ENCODE measurements around the gene HOXC10.
A peak's percentile ranks its signal among the peaks of the same experiment; 100 is the strongest.

The HOXC10 gene

DNA sequence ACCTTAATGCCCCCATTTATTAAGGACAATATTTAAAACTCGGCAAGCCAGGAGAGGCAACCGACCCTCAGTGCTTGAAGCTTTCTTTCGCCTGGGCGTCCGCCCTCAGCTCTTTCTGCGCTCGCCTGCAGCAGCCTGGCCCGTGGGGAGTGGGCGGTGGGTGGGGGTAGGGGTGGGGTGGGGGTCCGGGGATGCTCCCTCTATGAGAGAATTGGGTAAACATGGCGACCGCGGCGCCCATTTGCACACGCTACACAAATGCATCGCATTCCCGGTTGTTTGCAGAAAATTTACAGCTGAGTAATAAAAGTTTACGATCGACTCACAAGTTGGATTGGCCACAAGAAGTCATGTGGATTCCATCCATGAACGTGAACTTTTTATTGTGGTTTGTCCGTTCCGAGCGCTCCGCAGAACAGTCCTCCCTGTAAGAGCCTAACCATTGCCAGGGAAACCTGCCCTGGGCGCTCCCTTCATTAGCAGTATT, 31.6 kb downstream of the HOXC10 start:
- no peak for DNase-seq (ENCODE audit: low read depth)

DNA sequence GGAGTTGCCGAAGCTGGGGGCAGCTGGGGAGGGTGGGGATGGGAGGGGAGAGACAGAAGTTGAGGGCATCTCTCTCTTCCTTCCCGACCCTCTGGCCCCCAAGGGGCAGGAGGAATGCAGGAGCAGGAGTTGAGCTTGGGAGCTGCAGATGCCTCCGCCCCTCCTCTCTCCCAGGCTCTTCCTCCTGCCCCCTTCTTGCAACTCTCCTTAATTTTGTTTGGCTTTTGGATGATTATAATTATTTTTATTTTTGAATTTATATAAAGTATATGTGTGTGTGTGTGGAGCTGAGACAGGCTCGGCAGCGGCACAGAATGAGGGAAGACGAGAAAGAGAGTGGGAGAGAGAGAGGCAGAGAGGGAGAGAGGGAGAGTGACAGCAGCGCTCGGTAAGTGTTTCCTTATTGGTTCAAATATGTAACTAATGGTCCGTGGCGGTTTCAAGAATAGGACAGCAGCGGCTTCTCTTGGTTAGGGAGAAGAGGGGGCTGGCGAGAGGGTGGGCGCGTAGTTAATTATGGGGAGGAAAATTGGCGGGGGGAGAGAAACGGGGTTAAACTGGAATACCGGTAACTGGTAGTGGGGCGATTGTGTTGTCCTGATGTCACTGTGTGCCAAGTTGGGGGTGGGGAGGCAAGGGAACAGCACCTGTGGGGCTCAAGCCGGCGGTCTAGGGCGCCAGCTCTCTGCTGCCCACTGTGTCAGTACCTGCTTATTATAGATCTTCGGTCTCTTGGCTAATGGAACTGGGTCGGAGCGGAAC, 32.3 kb downstream of the HOXC10 start:
- DNase-seq (ENCODE audit: low read depth), result no peak

DNA sequence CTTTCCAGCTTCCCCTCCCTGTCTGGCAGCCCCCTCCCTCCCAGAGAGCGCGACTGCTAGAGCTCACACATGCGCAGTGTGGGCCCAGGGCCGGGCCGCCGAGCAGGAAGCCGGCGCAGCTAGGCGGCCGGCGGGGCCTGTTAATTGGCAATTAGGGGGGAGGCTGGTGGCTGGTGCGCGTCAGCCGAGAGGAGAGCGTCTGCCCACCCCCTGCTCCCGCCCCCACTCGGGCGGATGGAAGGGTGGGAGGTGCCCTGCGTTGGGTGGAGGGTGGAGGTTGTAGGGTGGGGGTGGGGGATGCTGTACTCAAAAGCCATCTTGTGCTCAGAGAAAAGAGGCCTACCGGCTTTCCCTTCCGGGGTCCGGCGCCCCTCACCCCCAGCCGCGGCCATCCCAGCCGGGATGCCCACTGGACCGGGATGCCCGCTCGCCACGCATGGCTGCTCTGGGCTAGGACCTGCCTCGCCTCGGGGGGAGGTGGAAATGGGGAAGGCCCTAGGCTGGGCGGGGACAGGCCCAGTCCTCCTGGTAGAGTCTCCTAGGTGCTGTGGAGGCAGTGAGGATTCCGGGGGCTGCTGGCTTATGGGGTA, 33.0 kb downstream of the HOXC10 start:
- peak; percentile 49 for DNase-seq (ENCODE audit: low read depth)

DNA sequence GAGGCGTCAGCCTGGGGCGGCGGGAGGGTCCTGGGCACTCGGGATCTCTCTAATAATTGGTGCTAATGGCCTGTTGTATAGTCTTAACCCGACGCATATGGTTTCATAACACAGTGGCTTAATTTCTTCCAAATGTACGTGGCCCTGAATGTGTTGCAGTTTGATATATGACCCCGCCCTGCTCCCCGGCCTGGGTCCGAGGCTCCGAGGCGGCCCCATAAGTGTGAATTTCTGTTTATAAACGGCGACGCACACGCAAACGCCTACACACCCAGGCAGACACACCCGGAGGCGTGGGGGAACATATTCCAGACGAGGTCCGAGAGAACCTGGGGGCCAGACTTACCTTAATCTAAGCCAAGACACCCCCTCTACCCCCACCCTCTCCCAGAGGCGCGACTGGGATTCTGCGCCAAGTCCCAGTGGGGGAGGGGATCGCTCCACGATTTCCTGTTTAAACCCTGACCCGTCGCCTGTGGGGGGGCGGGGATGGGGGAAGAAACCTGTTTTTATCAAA, 33.6 kb downstream of the HOXC10 start:
- DNase-seq (ENCODE audit: low read depth), result no peak

DNA sequence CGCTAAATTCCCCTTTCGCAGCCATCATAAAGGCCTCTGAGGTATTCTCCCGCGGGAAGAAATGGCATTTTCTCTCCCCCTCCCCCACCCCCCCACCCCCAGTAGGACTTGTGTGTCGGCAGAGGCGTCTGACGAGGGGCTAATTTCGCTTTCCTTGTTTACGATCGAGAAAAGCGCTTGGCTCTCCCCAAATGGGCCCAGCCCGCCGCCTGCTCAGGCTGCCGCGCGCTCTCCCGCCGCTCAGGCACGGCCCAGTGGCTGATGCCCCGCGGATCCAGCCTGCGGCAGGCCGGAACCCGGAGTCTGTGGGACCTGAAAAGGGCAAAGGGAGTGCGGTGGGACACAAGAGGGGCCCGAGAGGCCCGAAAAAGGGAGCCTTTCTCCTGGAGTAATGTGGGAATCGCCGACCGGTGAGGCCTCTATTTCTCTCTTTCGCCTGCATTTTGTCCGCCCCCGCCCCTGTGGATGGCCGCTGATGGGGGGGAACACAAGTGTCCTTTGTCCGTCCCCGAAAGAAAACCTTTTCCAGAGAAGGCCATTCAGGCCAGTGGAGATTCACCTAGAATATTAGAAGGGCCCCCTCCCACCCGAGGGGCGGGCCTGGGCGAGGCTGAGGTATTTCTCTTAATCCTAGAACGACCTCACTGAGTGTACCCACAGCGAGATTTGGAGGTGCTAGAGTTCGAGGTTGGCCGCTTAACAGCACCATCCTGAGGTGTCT, 34.3 kb downstream of the HOXC10 start:
- no peak for DNase-seq (ENCODE audit: low read depth)

DNA sequence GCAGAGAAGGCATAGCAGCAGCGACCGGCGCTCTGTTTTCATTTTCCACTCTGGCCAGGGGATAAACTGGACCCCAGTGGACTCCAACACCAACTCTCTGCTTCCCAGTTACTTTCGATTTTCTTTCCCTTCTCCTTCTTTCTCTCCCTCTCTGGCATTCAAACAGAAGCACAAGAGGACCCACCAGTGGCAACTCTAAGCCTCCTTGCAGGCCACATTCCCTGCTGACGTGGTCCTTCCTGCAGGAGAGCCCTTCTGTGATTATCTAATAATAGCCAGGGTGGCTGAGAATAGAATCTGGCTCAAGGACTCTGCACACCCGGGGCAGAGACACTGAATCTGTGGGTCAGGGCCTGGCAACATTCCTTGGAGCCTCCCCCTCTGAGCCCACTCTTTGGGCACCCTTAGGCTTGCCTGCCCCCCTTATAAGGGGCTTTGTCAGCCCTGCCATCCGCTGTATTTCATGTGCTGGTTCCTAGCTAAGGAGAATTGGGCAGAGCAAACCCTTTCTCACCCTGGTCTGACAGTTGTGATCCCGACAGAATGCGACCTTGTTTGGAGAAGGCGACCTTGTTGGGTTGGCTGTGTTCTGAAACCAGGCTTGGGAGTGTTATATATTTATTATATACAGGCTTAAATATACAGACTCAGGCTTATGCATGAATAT, 35.1 kb downstream of the HOXC10 start:
- DNase-seq (ENCODE audit: low read depth), result no peak

DNA sequence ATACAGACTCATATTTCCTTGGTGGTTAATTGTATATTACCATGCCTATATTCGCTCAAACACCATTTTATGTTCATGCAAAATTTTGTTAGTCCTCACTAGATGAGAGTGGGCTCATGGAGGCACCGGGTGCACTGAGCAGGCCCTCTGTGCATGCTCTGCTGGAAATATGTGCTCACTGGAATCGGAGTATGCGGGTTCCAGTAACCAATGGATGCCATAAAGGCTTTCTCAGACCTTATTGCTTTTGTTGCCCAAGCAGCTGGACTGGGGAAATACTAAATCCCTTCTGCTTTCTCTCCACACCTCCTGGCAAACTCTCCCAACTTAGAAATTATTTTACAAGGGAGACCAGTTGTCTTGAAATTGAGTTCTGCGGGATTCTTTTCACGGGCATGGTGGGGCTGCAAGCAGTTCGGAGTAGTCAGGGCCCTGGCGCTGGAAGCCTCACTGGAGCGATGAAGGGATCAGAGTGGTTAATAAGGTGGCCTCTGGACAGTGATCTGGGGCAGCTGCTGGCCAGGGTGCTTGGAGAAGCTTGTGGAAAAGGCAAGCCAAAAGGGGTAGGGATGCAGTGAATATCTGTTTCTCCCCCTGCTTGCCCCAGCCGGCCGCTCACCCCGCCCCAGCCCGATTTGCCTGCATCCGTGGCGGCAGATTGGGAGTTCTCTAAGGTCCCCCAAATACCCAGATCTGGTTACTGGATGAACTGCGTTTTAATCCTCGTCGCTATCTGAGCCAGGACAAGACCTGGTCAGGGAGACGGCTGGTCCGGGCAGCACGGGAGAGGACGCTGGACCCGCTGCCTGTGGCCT, 35.9 kb downstream of the HOXC10 start:
- no peak for DNase-seq (ENCODE audit: low read depth)

DNA sequence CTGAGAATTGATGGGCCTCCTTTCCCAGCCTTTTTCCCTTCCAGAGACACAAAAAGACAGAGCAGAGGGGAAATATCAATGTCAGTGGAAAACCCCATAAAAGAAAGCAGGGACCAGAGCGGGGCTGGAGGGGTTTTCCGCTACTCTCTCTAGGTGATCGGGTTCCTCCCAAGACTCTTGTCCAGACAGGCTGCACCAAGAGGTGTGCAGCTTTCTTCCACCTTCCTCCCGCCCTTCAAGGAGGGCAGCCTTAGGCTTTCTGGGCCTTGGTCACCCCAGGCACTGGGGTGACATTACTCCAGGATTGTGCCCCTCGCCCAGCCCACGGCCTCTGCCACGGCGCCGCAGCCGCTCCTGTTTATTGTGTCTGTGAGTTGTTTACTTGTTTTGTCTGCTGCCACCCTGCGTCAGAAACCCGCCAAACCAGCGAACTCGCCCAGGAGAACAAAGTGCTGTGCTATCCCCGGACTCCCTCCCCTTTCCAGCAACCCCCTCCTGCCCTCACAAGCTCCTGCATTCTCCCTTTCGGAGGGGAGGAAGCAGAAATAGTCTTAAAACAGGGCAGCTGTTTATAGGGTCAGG, 36.6 kb downstream of the HOXC10 start:
- DNase-seq (ENCODE audit: low read depth), result no peak

GRCh38 chr12:54022960-54023884, 38.3 kb downstream of the HOXC10 start:
- no peak for DNase-seq (ENCODE audit: low read depth)

- no peak for DNase-seq (ENCODE audit: low read depth)
These were observed 39.2 kb downstream of the HOXC10 start for GRCh38 chr12:54024127-54024526.

DNA sequence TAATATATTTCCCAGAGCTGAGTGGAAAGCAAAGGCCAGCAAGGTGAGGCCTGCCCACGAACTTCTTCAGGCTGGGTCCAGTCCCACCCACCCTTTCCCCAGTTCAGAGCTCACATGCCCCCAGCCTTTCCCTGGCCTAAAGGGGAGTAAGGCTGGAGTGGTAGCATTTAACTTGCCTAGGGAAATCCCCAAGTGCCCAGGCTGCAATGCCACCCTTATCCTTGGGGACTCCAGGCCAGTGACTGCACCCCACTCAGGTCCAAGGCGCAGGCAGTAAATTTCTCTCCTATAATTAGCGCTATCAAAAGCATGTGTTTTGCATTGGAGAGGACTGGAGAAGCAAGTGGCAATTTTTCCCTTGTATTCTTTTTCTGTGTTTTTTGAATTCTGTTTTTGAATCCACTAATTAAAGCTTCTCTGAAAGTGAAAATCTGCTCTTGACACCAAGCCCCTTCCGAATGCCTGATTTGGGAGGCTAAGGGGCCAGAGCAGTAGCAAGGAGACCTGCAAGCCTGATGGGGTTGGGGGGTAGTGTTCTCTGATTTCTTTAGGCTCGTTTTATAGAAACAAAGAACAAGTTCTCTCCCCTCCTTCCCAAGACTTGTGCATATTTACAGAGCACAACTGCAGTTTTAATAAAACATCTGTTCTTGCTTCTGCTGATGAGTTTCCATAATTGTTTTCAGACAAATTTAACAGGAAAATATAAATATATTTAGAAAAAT, 39.8 kb downstream of the HOXC10 start:
- DNase-seq (ENCODE audit: low read depth), result no peak

DNA sequence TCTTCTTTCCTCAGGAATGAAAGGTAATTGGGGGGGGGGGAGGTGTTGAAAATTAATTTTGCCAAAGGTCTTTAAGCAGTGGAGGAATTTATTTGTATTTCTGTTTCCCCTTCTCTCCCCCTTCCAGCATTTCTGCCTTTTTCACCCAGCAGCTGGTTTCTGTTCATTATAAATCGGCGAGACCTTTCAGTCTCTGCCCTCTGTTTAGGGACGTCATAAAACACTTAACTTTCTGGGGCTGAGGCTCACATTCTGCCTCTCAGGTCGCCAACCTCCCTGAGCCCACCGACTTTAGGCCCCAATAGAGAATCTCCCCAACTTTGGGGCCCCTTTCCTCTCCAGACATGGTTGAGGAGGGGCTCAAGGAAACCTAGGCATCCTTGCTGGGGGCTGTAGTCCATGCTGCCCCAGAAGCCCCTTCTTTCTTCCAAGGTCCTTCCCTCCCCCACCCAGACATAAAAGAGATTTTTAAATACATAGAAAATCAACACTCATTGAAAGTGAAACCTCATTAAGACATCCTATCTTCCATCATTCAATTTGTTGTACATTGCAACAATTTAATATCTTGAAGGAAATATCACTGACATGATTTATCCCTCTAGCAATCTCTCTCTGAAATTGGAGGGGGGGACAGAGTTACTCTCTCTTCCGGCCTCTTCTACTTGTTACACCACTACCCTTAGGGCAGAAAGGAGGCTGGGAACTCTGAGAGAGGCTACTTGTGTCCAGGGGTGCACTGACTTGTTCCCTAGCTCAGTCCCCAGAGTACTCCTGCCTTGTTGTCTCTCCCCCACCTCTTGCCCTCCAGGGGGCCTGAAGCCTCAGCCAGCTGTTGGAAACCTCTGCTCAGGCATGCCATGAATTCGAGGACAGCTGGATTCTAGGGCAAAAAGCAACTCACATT, 40.8 kb downstream of the HOXC10 start:
- no peak for DNase-seq (ENCODE audit: low read depth)

DNA sequence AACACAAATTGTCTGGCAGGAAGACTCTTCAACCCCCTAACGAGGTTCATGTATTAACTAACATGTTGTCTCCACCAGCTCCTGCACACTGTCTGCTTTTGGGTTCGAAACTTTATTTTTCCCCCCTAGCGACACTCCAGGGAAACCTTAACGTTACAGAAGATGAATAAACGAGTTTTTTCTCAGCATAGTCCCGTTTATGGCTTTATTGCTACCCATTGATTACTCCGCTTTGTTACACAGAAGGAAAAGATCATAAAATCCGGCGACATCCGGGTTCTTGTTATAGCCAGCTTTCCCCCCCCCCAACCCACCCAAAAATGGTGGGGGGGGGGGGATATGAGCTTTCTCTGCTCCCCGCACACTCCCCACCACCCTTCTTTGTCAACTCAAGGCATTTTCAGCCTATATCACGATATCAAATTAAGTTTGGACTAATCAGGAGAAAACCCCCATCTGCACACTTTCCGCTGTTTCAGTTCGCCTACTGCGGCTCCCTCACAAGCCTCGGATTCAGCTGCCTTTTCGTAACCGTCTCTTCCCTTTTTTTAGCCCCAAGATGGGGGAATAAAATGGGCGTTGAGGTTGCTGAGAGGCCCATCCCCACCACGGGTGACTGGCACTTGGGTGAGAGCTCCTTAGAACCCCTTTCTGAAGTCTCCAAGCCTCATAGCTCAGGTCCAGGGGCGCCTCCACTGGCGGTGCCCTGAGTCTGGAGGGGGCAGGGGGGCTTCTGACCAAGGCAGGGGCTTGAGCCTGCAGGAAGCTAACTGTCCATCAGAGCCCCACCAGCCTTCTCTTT, 41.9 kb downstream of the HOXC10 start:
- DNase-seq (ENCODE audit: low read depth), result no peak

DNA sequence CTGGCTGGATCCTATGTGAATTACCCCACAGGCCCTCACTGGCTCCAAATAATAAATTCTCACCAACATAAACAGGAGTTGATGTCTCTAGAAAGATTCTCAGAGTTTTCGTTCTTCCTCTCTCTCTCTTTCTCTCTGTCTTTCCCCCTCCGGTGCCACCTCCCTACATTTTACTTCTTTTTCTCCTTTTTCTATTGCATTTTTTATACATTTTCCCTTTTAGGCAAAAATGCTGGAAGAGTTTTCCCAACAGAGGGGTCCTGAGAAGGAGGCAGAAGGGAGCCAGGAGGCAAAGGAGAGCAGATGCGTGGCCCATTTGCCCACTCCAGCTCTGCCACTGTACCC, 42.5 kb downstream of the HOXC10 start:
- DNase-seq (ENCODE audit: low read depth), result no peak

GRCh38 chr12:54028314-54029201, 43.6 kb downstream of the HOXC10 start, which contains the start of gene HOXC6:
Gene HOXC6, plus strand, starts transcription at chr12:54028440. Its CDS starts 82 bp downstream, at chr12:54028522.
- no peak for DNase-seq (ENCODE audit: low read depth)
